SHP77 (cell line): Measurements from ENCODE around the gene PGBD5.
"Not testable (repeated sequence)": the region's sequence is repeated elsewhere in the genome, so short reads cannot be mapped to it uniquely, and the experiment has no call there.

Experiments
- DNase-seq, 2 experiments: peaks; one replicate each; lab custom pipeline; 2025; lab: John Stamatoyannopoulos, UW

Gene PGBD5

GRCh38 chr1:230425252-230426091, 660 bp downstream of the PGBD5 start:
- DNase-seq, result peak; percentile 11 to 19

GRCh38 chr1:230424391-230425251, 1.5 kb downstream of the PGBD5 start:
- peak; percentile 16 to 43 for DNase-seq

DNA sequence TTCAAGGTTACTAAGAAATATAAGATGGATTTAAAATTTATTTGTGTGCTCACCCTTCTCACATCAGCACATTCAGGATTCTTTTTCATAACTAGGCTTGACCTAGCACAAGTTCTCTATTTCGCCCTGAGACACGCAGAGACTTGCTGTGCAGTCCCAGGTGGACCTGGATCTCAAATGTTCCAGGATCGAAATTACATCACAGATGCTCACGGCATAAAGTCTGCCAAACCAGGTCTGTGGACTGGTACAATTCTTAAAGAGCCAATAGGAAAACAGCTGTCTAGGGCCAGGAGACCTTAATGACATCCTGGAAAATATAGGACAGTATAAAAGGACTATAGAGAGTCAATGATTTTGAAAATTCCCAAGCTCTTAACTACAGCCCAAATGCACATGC, 2.2 kb downstream of the PGBD5 start:
- no peak for DNase-seq

GRCh38 chr1:230423261-230423660, 2.9 kb downstream of the PGBD5 start:
- DNase-seq, result no peak

DNA sequence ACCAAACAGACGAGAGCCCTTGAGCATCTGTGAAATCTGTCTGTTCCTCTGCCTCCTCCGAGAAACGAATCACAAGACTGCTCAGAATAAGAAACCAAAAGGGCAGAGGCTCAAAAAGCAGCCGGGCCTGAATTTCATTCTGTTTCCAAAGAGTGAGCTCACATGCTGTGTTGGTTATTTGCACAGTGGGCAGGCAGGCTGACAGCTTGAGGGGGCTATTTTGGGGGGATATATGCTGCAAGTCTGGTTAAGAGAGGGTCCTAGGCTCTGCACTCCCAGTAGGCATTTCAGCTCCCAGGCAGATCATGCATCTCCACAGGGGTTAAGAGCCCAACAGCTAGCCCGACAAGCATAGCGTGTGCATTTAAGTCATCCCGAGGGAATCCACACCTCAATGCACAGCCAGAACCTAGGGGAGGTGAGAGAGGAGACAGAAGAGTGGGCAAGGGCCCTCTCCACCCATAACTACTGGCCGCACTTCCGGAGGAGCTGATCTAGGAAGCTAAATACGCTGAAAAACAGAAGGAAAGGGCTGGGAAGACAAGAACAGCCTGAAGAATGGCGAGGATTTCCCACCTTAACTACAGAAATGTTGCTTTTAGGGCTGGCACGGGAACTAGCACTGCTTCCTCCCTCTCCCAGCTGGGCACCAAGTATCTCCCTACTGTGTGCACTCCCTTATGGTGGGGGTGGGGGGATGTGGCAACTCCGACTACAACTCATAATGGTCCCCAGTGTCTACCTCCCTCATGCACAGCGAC, 3.7 kb downstream of the PGBD5 start:
- no peak for DNase-seq

DNA sequence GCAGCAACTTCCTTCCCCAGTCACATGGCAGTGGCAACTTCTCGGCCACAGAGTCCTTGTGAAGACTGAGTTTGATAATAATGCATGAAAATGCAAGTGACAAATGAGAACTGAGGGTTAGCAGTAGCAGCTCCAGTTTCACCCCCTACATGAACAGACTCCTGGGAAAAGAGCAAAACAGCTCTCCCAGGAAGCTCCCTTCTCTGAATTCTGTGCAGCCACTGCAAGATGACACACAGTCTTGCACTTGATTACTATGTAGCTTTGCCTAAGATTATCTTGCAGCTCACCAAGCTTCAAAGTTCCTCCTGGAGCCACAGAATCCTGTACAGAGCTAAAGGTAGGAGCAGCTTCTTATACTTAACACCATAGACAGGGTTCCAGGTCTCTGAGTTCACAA, 4.7 kb downstream of the PGBD5 start:
- no peak for DNase-seq

DNA sequence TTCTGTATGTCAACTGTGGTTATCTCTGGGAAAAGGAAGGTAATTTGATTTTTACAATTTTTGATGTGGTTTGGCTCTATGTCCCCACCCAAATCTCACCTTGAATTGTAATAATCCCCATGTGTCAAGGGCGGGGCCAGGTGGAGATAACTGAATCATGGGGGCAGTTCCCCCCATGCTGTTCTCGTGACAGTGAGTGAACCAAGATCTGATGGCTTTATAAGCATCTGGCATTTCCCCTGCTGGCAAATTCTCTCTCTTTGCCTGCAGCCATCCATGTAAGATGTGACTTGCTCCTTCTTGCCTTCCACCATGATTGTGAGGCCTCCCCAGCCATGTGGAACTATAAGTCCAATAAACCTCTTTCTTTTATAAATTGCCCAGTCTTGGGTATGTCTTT, 5.8 kb downstream of the PGBD5 start:
- not testable (repeated sequence) for DNase-seq

GRCh38 chr1:230416430-230416829, 9.7 kb downstream of the PGBD5 start:
- DNase-seq, result no peak

- no peak for DNase-seq
Observed at GRCh38 chr1:230415405-230416132, 10.6 kb downstream of the PGBD5 start.

DNA sequence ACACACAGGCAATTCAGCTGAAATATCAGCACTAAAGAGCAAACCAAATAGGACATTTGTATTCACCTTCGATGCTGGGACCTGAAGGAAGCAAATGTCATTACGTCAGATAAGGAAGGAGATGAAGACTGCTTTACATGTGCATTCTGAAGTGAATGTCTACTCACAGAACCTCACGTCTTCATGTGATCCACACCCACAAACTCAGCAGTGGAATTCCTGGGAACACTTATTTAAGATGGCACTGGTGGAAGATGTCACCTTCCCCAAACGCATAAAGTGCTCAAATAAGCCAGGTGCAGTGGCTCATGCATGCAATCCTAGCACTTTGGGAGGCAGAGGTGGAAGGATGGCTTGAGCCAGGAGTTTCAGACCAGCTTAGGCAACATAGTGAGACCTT, 11.4 kb downstream of the PGBD5 start:
- no peak for DNase-seq

DNA sequence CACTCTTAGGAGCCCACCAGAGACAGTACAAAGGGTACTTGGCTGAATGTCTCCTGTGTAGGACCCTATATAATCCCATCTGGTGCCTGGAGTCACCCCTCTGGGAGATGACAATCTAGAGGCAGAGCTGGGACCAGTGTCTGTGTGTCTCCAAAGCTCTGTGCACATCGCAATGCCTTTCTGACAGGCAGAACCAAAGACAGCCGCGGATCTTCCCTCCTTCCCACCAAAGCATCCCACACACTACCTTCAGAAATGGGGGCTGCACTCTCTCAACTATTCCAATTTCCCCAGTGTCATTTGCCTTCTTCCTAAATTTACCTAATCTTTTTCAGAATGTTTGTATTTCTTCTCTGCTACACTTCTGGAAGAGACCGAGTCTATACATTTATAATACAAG, 12.0 kb downstream of the PGBD5 start:
- DNase-seq, result no peak

GRCh38 chr1:230413061-230413460, 13.1 kb downstream of the PGBD5 start:
- DNase-seq, result no peak

DNA sequence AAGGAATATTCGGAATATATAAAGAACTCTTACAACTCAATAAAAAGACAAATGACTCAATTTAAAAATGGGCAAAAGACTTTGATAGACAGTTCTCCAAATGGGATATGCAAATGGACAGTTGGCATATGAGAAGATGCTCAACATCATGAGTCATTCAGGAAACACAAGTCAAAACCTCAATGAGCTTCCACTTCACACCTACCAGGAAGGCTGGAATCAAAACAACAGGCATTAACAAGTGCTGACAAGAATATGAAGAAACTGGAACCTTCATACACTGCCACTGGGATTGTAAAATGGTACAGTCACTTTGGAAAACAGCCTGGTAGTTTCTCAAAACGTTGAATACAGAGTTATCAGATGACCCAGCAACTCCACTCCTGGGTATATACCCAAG, 17.2 kb downstream of the PGBD5 start:
- DNase-seq, result no peak

DNA sequence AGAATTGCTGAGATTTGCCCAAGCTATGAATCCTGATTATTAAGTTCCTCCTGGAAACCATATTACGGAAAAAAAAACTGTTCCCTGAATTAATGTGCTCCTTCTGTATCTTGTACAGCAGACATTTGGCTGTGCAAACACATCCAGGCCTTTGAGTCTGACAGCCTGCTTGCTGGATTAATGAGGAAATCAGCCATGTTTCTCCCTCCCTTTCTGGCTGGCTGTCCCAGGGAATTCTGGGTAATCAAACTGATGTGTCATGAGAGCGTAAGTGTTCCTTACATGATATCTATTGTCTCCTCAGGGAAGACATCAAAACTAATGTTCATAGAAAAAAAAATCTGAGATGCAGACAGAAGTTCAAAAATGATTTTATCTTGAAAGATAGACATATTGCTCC, 18.8 kb downstream of the PGBD5 start:
- DNase-seq, result no peak

- DNase-seq, result not testable (repeated sequence)
Observed at GRCh38 chr1:230406727-230407126, 19.4 kb downstream of the PGBD5 start.

- no peak for DNase-seq
Observed at GRCh38 chr1:230403442-230403841, 22.7 kb downstream of the PGBD5 start.

GRCh38 chr1:230401763-230402294, 24.3 kb downstream of the PGBD5 start:
- no peak for DNase-seq

DNA sequence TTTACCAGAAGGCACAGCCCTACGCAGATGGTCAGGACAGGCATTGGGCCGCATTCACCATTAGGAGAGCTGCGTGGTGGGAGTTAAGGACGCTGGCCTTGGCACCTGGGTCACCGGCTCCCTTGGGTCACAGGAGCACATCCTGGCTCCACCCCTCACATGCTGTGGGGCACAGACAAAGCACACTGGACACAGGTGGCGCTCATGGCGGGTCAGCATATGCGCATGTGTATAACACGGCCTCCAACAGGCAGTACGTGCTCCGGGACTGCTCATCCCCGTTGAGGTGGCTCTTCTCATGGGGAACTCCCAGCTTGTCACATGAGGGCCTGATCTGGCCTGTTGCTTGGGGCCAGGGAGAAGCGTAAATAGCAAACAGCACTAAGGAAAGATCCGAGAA, 25.0 kb downstream of the PGBD5 start:
- DNase-seq, result no peak

DNA sequence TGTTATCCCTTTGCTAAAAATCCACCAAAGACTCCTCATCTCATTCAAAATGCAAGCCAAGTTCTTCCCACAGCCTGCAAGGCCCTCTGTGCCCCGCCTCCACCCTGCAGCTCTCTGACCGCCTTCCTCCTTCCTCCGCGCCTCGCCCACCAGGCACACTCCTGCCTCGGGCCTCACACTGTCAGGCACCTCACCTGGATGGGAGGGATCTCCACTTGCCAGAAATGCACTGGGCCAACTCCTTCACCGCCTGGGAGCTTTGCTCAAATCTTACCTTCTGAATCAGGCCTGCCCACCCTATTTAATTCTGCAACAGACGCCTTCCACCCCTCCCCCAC, 26.2 kb downstream of the PGBD5 start:
- no peak for DNase-seq

DNA sequence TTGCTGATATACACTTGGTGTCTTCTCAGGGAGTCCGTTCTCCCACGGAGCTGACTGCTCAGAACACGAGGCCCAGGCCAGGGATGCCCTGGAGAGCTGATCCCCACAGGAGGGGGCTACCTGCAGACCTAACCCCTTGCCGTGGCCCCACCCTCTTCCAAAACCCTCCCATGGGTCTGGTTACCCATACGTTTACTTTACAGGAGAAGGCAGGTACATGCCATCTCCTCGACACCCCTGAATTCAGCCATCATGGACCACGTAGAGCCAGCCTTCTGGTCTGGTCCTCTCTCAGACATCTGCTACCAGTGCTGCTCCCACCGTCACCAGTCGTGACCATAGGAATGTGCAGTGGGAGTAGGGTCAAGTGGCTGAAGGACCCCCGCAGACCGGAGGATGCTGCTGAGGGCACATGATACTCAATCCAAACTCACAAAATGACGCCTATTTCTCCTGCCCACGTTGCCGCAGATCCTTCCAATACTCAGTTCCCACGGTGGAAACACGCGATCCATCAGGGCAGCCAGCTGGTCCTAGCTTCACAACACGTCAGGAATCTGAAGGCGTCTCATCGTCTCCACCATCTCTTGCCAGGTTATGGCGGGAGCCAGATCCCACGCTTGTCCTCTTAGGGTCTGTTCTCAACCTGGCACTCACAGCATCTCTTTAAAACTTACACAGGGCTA, 26.7 kb downstream of the PGBD5 start:
- DNase-seq, result no peak

GRCh38 chr1:230398856-230399255, 27.3 kb downstream of the PGBD5 start:
- DNase-seq, result no peak
